Measurements from ENCODE around the gene CHD1L.
"Not testable (repeated sequence)": the region's sequence is repeated elsewhere in the genome, so short reads cannot be mapped to it uniquely, and the experiment has no call there.

CHD1L gene

GRCh38 chr1:147242449-147243227, at the start of gene CHD1L:
TSS of gene CHD1L (plus strand) at chr1:147242684. CDS start at chr1:147242704, 20 bp downstream.
- peak; percentile 96 for DNase-seq

GRCh38 chr1:147197324-147197723, 45.2 kb upstream of the CHD1L start:
- DNase-seq: not testable (repeated sequence)

DNA sequence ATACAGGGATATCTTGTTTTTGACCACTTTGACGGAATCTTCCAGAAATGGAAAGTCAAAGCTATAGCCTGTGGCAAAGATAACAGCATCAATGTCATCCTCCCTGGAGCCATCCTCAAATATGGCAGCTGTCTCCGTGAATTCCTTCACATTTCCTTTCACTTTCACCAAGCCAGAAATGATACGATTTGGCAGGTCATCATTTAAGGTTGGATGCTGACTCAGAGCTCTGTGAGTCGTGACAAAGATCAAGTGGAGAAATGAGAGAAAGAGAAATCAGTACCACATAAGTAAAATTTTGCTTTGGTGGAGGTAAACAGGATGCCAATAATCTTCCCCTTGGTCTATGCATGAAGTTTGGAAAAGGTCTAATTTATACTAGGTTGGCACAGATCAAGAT, 41.2 kb upstream of the CHD1L start:
- DNase-seq: no peak

GRCh38 chr1:147201786-147202185, 40.7 kb upstream of the CHD1L start:
- DNase-seq: no peak

DNA sequence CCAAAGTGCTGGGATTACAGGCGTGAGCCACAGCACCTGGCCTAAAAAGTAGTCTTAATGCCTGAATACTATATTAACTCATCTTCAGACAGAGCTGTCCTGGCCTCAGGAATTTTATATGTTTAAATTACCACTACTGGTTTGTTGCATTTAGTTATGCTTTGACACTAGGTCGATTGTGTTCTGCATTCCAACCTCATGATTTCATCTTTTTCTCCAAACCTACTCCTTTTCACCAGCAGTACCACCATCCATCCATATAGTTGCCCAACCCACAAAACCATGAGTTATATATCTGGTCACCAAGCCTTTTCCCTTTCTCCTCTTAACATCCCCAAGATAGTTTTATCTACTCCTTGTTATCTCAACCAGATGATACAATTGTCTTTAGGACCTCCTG, 39.9 kb upstream of the CHD1L start:
- no peak for DNase-seq

- DNase-seq: no peak
Observed at GRCh38 chr1:147204080-147204479, 38.4 kb upstream of the CHD1L start.

DNA sequence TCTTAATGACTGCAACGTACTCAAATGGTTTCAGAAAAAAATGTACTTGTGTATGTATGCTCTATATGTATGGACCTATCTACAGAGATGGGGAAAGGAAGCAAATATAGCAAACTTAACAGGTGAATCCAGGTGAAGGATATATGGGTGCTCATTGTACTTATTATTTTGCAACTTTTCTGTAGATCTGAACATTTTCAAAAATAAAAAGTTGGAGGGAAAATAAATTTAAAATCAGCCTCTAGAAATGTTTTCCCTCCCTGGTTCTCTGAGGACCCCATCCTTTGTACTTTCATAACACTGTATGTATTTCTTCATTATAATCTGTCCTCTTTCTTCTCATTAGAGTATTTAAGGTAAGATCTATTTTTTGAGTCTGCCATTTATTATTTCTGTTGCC, 35.3 kb upstream of the CHD1L start:
- DNase-seq: no peak

DNA sequence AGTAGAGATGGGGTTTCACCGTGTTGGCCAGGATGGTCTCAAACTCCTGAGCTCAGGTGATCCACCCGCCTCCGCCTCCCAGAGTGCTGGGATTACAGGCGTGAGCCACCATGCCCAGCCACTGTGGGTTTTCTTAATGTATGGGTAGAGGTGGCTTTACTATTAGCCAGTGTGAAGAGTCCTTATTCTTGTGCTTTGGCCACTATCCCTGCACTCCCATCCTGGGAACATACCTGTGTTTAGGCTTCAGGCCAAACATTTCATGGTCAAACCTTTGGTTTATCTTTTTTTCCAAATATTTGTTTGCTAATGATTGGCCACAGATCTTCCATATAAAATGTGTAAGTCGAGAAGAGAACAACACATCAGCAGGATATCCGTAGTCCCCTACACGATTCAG, 33.9 kb upstream of the CHD1L start:
- no peak for DNase-seq

GRCh38 chr1:147209825-147210821, 32.4 kb upstream of the CHD1L start:
- no peak for DNase-seq

- no peak for DNase-seq
Observed at GRCh38 chr1:147210987-147211386, 31.5 kb upstream of the CHD1L start.

DNA sequence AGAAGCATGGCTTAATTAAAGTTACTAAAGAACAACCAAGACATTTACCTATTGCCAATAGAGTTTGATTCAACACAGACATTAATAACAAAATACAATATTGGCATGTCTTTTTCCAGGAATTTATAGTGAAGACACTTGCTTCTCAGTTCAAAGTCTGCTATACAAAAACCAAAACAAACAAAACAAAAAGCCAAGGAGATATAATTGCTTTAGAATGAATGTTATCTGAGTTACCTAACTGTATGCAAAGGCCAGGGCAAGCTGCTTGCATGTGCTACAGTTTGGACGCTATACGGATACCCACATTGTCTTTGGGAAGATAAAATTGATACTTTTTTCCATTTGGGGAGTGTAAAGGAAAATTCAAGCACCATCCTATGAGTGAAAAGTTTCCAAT, 30.9 kb upstream of the CHD1L start:
- DNase-seq: no peak

DNA sequence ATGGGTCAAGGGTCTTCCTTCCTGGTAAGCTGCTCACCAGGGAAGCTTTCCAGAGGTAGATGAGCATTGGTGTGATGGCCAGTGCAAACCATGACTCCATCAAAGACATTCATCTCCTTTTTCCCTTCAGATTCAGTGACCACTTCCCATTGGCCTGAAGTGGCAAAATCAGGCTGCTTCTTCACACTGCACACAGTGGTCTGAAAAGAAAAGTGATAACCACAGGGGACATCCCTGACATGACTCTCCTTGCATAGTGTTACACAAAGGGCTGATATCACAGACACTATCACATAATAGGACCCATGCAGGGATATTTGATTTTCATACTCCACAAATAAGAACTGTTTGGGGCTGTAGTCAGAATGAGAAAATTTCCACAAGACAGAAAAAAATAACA, 29.2 kb upstream of the CHD1L start:
- DNase-seq: no peak

- DNase-seq: no peak
Observed at GRCh38 chr1:147214325-147214724, 28.2 kb upstream of the CHD1L start.

GRCh38 chr1:147214842-147215539, 27.5 kb upstream of the CHD1L start:
- DNase-seq: no peak

GRCh38 chr1:147215540-147215916, 27.0 kb upstream of the CHD1L start:
- no peak for DNase-seq

GRCh38 chr1:147216124-147216523, 26.4 kb upstream of the CHD1L start:
- no peak for DNase-seq

GRCh38 chr1:147217141-147217540, 25.3 kb upstream of the CHD1L start:
- no peak for DNase-seq

DNA sequence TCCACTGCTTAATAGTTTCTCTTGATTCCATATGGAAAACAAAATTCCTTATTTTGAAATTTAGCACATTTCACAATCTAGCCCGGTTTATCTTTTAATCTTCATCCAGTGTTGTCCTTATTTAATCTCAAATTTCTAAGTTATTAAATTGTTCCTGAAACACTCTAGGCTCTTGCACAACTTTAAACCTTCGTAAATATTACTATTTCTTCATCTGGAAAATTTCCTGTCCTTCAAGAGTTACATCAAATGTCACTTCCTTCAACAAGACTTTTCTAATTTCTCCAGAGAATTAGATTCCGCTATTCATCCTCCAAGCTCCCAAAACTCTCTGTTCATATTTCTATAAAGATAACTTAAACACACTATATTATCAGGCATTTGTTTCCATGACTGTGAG, 23.9 kb upstream of the CHD1L start:
- DNase-seq: no peak

DNA sequence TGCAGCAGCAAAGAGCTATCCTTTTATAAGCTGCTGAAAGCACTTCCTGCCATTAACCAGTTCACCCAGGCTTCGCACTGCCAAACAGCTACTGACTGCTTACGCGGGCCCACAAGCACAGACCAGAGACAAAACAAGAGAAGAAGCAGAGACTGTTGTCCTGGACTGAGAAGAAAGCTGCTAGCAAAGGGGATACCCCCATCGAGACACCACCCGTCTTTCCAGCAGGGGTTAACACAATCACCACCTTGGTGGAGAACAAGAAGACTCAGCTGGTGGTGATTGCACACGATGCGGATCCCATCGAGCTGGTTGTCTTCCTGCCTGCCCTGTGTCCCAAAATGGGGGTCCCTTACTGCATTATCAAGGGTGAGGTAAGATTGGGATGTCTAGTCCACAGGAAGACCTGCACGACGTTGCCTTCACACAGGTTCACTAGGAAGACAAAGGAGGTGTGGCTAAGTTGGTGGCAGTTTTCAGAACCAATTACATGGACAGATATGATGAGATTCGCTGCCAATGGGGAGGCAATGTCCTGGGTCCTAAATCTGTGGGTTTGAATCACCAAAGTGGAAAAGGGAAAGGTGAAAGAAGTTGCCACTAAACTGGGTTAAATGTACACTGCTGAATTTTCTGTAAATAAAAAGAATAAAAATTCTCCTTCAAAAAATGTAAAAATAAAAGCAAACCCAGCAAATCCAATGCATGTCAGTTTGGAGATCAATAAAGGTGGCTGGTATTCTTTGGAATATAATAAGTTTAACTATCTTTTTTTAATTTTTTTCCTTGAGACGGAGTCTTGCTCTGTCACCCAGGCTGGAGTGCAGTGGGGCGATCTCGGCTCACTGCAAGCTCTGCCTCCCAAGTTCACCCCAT, 18.5 kb upstream of the CHD1L start:
- no peak for DNase-seq

GRCh38 chr1:147225193-147225730, 17.2 kb upstream of the CHD1L start, which contains the start of gene FMO5:
TSS of gene FMO5 (minus strand) at chr1:147225339. CDS start at chr1:147225029, 310 bp downstream.
- peak; percentile 47 for DNase-seq

- DNase-seq: not testable (repeated sequence)
Observed at GRCh38 chr1:147231032-147231431, 11.5 kb upstream of the CHD1L start.

- not testable (repeated sequence) for DNase-seq
Observed at GRCh38 chr1:147233903-147234302, 8.6 kb upstream of the CHD1L start.

Data from NCI-H2107 (cell line).